HG02642 (cell line): ENCODE data around the gene NCOA1.

ENCODE experiments used
- ATAC-seq: cut with Tn5 transposase; IDR thresholded peaks from one replicate; pipeline ENCODE4 v1.9.1; 2021; ENCODE audit warnings: mild to moderate bottlenecking; ENCODE audit not compliant: unreplicated experiment, poor library complexity

NCOA1 gene

DNA sequence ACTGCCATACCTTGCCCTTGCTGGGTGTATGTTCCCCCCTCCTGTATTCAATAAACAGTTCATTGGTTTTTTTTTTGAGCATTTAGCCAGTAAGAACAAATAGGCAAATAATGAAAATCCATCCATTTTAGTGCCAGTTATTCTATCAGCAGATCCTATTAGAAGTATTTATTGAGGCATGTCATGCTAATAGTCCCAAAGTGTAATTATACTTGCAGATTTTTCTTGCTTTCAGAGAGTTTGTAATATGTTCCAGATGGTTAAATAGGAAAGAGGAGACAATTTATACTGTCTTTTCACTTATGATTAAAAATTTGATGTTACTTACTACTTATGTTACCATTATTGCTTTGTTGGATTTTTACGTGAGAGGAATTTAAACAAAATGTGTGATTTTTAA, 127.6 kb downstream of the NCOA1 start:
- ATAC-seq, result no peak

DNA sequence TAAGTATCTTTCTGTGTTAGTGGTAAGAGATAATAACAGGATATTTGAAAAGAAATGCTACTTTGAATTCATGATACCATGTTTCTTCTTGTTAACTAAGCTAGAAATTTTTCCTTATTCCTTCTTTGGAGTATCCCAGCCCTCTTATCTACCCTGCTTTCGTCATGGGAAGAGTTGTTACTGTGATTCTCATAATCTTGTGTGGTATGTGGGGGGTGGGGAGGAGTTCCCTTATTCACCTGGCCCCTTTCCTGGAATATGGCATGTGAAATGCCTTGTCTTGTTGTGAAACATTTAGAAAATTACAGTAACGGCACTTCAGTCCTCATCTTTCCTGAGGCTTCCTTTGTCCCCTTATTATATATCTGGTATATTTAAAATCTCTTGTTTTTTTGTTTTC, 129.9 kb downstream of the NCOA1 start:
- no peak for ATAC-seq

DNA sequence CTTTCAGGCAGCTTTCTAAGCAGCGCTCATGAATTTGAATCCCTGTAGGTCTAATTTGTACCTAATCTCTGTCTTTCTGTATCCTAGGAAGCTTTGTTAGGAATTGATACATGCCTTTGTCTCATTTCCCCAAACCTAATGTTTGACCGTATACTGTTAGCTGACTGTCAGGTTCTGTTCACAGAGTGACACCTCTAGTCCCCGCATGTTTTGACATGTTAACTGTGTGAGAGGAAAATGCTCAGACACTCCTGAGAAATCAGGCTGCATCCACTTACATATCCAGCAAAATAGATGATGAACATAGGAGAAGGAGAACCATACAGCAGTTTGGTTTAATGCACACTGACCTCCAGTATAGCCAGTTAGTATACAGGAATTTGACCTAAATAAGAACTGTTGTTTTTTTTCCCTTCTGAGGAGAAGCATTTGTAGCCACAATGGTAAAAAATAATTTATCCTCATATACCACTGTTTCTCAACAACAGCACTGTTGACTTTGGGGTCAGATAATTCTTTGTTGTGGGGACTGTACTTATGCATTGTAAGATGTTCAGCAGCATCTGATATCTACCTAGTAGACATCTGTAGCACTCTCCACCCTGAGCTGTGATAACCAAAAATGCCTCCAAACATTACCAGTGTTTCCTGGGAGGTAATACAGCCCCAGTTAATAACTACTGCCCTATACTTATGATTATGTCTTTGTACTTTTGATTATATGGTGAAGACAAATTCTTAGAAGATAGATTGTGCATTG, 130.9 kb downstream of the NCOA1 start:
- ATAC-seq, result no peak

DNA sequence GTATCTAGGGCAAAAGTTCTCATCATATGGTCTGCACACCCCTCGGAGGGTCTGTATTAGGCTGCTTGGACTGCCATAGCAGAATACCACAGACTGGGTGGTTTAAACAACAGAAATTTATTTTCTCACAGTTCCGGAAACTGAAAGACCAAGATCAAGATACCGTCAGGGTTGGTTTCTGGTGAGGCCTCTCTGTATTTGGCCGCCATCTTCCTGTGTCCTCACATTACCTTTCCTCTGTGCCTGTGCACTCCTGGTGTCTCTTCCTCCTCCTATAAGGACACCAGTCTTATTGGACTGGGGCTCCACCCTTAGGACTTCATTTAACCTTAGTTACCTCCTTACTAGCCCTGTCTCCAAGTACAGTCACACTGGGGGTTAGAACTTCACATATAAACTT, 132.5 kb downstream of the NCOA1 start:
- no peak for ATAC-seq

GRCh38 chr2:24625728-24626127, 134.7 kb downstream of the NCOA1 start:
- ATAC-seq, result no peak

DNA sequence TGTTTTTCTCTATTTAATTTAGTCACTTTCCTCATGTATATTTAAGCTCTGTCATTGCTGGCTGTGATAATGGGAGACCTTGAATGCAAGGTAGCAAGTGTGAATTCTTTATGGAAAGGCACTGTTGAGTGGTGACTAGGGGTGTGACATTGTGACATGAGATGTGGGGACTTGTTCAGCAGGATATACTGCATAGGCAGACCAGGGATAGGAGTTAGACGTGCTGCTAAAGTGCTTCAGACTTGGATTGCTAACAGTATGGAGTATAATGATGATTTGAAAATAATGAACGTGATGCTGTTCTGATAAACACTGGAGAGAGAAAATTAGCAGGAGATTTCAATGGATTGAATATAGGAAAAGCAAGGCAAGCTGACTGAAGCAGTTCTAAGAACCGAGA, 135.1 kb downstream of the NCOA1 start:
- ATAC-seq, result no peak

DNA sequence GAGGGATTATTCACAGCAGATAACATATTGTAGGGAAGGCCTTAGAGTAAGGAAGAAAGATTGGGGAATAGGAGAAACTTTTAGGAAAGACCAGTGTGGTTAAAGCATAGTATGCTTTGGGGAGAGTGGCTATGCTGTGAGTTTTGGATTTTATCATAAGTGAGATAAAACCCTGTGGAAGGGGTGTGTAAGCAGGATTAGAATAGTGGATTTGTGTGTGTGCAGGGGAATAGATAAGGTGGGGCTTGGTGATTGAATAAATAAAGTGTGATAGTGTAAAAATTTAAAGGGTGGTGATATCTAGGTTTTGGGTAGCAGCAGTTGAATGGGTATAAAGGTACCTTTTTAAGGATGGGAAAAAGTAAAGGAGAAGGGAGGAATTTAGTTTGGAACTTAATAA, 137.7 kb downstream of the NCOA1 start:
- no peak for ATAC-seq

GRCh38 chr2:24632172-24632571, 141.1 kb downstream of the NCOA1 start:
- ATAC-seq, result no peak

GRCh38 chr2:24635181-24635580, 144.1 kb downstream of the NCOA1 start:
- no peak for ATAC-seq

DNA sequence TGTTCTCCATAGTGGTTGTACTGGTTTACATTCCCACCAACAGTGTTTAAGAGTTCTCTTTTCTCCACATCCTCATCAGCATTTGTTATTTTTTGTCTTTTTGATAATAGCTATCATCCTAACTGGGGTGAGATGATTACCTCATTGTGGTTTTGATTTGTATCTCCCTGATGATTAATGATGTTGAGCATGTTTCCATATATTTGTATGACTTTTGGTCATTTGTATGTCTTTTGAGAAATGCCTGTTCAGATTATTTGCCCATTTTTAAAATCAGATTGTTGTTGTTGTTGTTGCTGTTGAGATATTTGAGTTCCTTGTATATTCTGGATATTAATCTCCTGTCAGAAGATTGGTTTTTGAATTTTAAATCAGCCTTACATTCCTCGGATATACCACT, 147.5 kb downstream of the NCOA1 start:
- ATAC-seq, result no peak

DNA sequence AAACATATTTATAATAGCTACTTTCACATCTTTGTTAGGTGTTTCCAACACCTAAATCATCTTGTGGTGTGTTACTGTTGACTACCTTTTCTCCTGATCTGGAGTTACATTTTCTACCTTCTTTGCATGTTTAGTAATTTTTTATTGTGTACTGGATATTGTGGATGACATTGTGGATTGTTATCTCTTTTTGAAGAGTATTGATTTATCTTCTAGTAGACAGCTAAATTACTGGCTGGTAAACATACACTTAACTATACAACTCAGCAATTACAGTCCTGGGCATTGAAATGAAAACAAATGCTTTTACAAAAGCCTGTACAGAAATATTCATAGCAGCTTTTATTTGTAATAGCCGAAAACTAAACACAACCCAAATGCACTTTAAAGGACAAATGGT, 151.3 kb downstream of the NCOA1 start:
- no peak for ATAC-seq

- no peak for ATAC-seq
Measured at GRCh38 chr2:24643051-24643450, 152.0 kb downstream of the NCOA1 start.

- ATAC-seq, result no peak
Measured at GRCh38 chr2:24644032-24644431, 153.0 kb downstream of the NCOA1 start.

GRCh38 chr2:24650997-24651642, 160.1 kb downstream of the NCOA1 start:
- ATAC-seq, result no peak

DNA sequence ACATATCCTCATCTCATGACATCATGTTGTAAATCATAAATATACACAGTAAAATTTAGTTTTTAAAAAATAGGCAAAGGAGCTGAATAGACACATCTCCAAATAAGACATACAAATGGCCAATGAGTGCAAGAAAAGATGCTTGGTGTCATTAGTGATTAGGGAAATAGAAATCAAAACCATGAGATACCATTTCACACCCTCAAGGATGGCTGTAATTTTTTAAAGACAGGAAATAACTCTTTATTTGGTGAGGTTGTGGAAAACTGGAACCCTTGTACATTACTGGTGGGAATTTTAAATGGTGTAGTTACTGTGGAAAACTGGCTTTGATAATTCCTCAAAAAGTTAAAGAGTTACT, 160.6 kb downstream of the NCOA1 start:
- ATAC-seq, result no peak

DNA sequence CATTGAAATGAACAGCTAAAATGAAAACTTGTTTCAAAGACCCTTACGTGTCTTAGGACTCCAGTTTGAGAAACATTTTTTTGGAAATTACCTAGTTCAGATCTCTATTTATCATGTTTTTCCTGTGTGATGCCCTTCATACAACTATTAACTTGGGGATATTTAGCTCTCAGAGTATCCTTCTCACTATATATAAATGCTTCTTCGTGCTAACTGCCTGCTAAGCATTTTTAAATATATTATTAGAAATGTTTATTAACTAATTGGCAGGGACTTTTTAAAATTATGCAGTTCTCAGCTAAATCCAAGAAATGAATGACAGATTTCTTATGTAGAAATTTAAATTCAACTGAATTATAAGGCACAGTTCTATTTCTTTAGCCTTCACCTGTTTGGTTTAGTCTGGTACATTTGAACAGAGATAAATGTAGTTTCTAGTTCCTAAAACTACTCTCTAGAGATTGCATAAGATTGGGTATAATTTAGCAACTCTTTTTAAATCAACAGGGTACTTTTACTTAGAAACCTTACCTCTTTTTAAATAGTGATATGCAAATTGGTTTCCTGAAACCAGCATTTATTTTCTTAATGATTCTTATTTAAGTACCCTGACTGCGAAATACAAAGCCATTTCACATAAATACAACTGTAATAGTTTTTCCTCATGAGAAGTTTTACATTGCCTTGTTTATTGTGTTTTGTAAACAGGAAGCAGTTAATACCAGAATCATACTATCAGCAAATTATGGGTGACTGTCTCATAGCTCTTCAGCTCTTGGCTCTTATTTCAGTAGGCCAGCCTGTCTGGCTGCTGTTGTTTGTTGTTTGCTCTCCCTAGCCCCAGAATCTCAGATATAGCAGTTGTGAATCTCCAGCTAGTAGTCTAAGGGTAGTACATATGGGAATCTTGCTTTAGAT, 161.5 kb downstream of the NCOA1 start:
- no peak for ATAC-seq

DNA sequence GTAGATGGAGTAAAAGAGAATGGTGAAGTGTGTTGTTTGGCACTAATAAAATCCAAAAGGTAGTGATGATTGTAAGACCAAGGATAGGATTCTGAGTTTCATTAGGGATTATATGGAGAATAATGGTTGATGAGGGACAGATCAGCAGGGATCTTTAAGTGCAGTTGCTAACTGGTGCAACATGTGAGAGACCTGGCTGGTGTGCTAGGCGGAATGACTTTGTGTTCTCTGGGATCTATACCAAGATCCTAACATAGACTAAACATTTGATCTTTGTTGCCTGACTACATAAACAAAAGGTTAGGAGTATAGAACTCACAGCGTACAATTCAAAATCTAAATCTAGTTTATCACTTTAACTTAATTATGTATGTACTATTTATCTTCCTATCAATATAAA, 166.8 kb downstream of the NCOA1 start:
- no peak for ATAC-seq

DNA sequence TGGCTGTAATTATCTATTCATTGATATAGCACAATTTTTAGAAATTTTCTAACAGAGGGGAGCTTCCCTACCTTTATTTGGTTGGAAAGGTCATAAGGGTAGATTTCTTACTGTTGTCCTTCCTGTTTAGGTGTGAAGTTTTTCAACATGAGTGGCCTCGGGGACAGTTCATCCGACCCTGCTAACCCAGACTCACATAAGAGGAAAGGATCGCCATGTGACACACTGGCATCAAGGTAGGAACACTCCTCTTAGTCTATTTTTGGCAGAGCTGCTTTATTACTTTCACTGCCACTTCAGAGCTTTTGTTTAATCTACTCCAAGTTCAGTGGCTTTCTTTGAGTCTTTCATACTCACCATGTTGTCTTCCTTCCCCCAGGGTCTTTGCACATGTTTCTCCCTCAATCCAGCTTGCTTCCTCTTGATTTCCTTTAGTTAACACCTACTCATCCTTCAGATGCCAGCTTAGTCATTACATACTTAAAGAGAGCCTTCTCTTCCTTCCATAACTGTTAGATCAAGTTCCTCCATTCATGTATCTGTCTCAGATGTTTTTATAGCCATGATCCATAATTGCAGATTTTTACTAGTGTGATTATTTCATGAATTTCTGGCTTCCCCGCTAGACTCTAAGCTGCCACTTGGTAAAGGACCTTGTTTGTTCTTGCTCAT, 167.6 kb downstream of the NCOA1 start:
- ATAC-seq, result no peak

DNA sequence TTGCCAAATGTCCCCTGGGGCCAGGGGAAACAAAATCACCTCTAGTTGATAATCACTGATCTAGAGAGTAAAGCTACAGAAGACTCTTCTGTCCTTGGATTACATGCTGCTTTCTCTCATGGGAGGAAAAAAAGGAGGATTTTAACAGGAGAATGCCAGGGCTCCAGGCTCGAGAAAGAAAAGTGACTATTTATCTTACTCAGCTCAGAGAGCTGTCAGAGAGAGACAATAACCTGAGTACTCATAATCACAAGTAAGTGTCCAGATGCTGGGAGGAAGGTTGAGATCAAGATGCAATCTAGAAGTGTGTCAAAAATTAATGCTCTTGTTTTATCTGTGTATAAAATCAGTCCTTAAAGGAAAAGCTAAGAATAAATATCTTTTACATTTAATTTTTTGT, 168.8 kb downstream of the NCOA1 start:
- no peak for ATAC-seq

- no peak for ATAC-seq
Measured at GRCh38 chr2:24667542-24667941, 176.5 kb downstream of the NCOA1 start.

DNA sequence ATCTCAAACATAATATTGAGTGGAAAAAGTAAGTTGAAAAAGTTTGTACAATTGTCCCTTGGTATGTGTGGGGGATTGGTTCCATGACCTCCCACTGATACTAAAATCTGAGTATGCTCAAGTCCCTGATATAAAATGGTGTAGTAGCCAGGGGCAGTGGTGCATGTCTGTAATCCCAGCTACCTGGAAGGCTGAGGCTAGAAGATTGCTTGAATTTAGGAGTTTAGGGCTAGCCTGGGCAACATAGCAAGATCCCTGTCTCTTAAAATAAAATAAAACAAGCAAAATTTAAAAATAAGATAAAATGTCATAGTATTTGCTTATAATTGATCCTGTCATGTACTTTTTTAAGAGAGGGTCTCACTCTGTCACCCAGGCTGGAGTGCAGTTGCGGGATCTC, 180.2 kb downstream of the NCOA1 start:
- ATAC-seq, result no peak
